HCT116 (cell line): ENCODE data around the gene SLX1A. TPM values are rescaled to one million over a fixed set of nuclear protein-coding genes. Genes with fewer than 3 reads are reported as not detected.
"Not testable (repeated sequence)": the region's sequence is repeated elsewhere in the genome, so short reads cannot be mapped to it uniquely, and the experiment has no call there.

Experiments used
- ATAC-seq: fragments of 200-7000 bp; cut with Tn5 transposase; 2 replicates; pipeline ENCODE4 v1.9.1; 2020; ENCODE audit warnings: mild to moderate bottlenecking, moderate library complexity
- Bru-seq: library from RNA; stranded (reverse); fragments of 400-500 nt; gene quantifications from one replicate; lab custom pipeline; 2021; lab: Mats Ljungman, UMichigan
- BruChase-seq, 2 experiments: library from RNA; stranded (reverse); fragments of 400-500 nt; gene quantifications; one replicate each; lab custom pipeline; 2021; lab: Mats Ljungman, UMichigan
- BruUV-seq: library from RNA; stranded (reverse); fragments of 400-500 nt; replicated peaks from 2 replicates; lab custom pipeline; 2021; lab: Mats Ljungman, UMichigan
- CTCF ChIA-PET: fragments of 300-600 bp; sonication (Branson Sonifier 250); formaldehyde crosslinking; loops from one replicate; lab custom pipeline; 2021; ENCODE audit warnings: antibody characterized with exemption; lab: Charles Lee
- POLR2A ChIA-PET: fragments of 300-600, 350-600 bp; sonication (Branson Sonifier 250); formaldehyde crosslinking; loops from one replicate; lab custom pipeline; 2021; ENCODE audit warnings: antibody characterized with exemption; lab: Charles Lee
- RAD21 ChIA-PET, 2 experiments: fragments of 300-600 bp; sonication (Branson Sonifier 250); formaldehyde crosslinking; loops; one replicate each; lab custom pipeline; 2023; ENCODE audit warnings: low total read pairs in 2 of 2; ENCODE audit not compliant: uncharacterized antibody in 2 of 2, unreplicated experiment in 2 of 2, low non-redundant PET in 1 of 2; lab: Charles Lee
- DNase-seq: peaks from one replicate; pipeline ENCODE4 v3.0.0-alpha.2; 2010; ENCODE audit warnings: low read depth, low spot score
- H2AFZ ChIP-seq: fragments of 200-600 bp; shearing (Covaris generic), sonication (generic); 2 replicates; pipeline ENCODE4 v1.6.1; 2017; ENCODE audit warnings: low read depth, mixed run types, mixed read lengths, antibody characterized with exemption, low read length; ENCODE audit not compliant: poor library complexity, severe bottlenecking
- H3K27ac ChIP-seq: 2 replicates; pipeline ENCODE4 v1.5.1; 2012; ENCODE audit warnings: low read depth, low read length
- H3K27me3 ChIP-seq: fragments of 200-600 bp; sonication (generic); 2 replicates; pipeline ENCODE4 v1.6.1; 2016; ENCODE audit warnings: mixed run types, low read length, mixed read lengths; ENCODE audit not compliant: insufficient read depth
- H3K36me3 ChIP-seq, 2 experiments: fragments of 200-500 bp in 1 of 2; fragments of 200-600 bp in 1 of 2; sonication (Bioruptor generic) in 1 of 2; sonication (generic) in 1 of 2; 2 replicates each; pipeline versions ENCODE4 v1.5.1 to v1.6.1; 2014 to 2016; ENCODE audit warnings: low read length in 2 of 2, inconsistent platforms in 1 of 2, mixed read lengths in 1 of 2, mixed run types in 1 of 2; ENCODE audit not compliant: insufficient read depth in 2 of 2, control insufficient read depth in 1 of 2
- H3K4me1 ChIP-seq, 2 experiments: fragments of 200-600 bp in 1 of 2; sonication (generic) in 1 of 2; 2 replicates each; pipeline versions ENCODE4 v1.5.1 to v1.6.1; 2012 to 2017; ENCODE audit warnings: low read length in 2 of 2, inconsistent platforms in 1 of 2, mild to moderate bottlenecking in 1 of 2, mixed read lengths in 1 of 2, mixed run types in 1 of 2, moderate library complexity in 1 of 2; ENCODE audit not compliant: insufficient read depth in 2 of 2, control insufficient read depth in 1 of 2
- H3K4me2 ChIP-seq: fragments of 200-600 bp; sonication (generic); 2 replicates; pipeline ENCODE4 v1.6.1; 2017; ENCODE audit warnings: mixed run types, low read length, mixed read lengths
- H3K4me3 ChIP-seq, 2 experiments: fragments of 200-600 bp in 1 of 2; sonication (generic) in 1 of 2; replicated peaks in 1 of 2; 2 replicates each; pipeline ENCODE4 v1.5.1; 2011 to 2016; ENCODE audit warnings: low read length in 2 of 2, control low read depth in 1 of 2, low read depth in 1 of 2, mild to moderate bottlenecking in 1 of 2, mixed read lengths in 1 of 2, mixed run types in 1 of 2
- H3K79me2 ChIP-seq: fragments of 200-600 bp; sonication (generic); 2 replicates; pipeline ENCODE4 v1.6.1; 2017; ENCODE audit warnings: mild to moderate bottlenecking, mixed run types, low read length, moderate library complexity, mixed read lengths; ENCODE audit not compliant: insufficient read depth
- H3K9ac ChIP-seq: fragments of 200-600 bp; sonication (generic); 2 replicates; pipeline ENCODE4 v1.6.1; 2016; ENCODE audit warnings: low read length, mixed read lengths
- H3K9me2 ChIP-seq: fragments of 200-600 bp; sonication (generic), shearing (Covaris generic); 2 replicates; pipeline ENCODE4 v1.6.1; 2017; ENCODE audit warnings: mixed run types, mild to moderate bottlenecking, moderate library complexity; ENCODE audit not compliant: insufficient read depth
- H3K9me3 ChIP-seq, 2 experiments: fragments of 200-500 bp in 1 of 2; fragments of 200-600 bp in 1 of 2; sonication (Bioruptor generic) in 1 of 2; sonication (generic) in 1 of 2; 2 replicates each; pipeline ENCODE4 v1.6.1; 2014 to 2017; ENCODE audit warnings: low read length in 2 of 2, mixed read lengths in 2 of 2, inconsistent platforms in 1 of 2, low read depth in 1 of 2, mild to moderate bottlenecking in 1 of 2, mixed run types in 1 of 2, moderate library complexity in 1 of 2; ENCODE audit not compliant: control insufficient read depth in 1 of 2, insufficient read depth in 1 of 2
- H4K20me1 ChIP-seq: fragments of 200-600 bp; sonication (generic), shearing (Covaris generic); 2 replicates; pipeline ENCODE4 v1.6.1; 2017; ENCODE audit warnings: mixed run types, mild to moderate bottlenecking, moderate library complexity; ENCODE audit not compliant: insufficient read depth
- TCF7L2 ChIP-seq: IDR thresholded peaks from 2 replicates; pipeline ENCODE4 v1.7.0; 2011; ENCODE audit warnings: borderline replicate concordance, inconsistent platforms; ENCODE audit not compliant: insufficient read depth, insufficient read length; ENCODE audit errors: extremely low read depth
- YY1 ChIP-seq: IDR thresholded peaks from 2 replicates; pipeline ENCODE4 v1.6.1; 2011; ENCODE audit warnings: low read length, low read depth, moderate library complexity, mild to moderate bottlenecking; ENCODE audit not compliant: insufficient replicate concordance; ENCODE audit errors: extremely low read depth
- intact Hi-C: fragments of 100-400 bp; cut with micrococcal nuclease; formaldehyde crosslinking; loops from 2 replicates; pipeline ENCODE4 v1.10.0; 2022
- long read RNA-seq: library from polyadenylated mRNA; unstranded; transcript quantifications from one replicate; pipeline ENCODE4 v2.0.0, GENCODE V29; 2021; ENCODE audit not compliant: unreplicated experiment
- polyA plus RNA-seq: library from polyadenylated mRNA; unstranded; fragments of >200 nt; gene quantifications from 2 replicates; pipeline ENCODE4 v1.2.1, GENCODE V29; 2012; ENCODE audit warnings: missing spikeins
- total RNA-seq: library from RNA; stranded (reverse); gene quantifications from one replicate; pipeline ENCODE4 v1.2.1, GENCODE V29; 2021; ENCODE audit not compliant: unreplicated experiment

The SLX1A gene
- 48.3 TPM for total RNA-seq
- 63.9 and 72.2 TPM in 2 replicates for polyA plus RNA-seq
- percentile 35 among the genes with signal in this experiment for Bru-seq, nascent RNA
- BruChase-seq, experiment 1, labeled RNA remaining after a 6-hour chase, result percentile 44 among the genes with signal in this experiment
- BruChase-seq, experiment 2, labeled RNA remaining after a 2-hour chase, result percentile 43 among the genes with signal in this experiment
- long read RNA-seq, transcript SLX1A-201 (6 exons, 1,091 nt), result major isoform, 33 of 45 reads
- long read RNA-seq, transcript SLX1A-206 (5 exons, 1,558 nt), result minor isoform, 6 of 45 reads
- long read RNA-seq, partial matches to known transcripts, result 6 of 45 reads
- long read RNA-seq, other reads (novel, unspliced or antisense), result 0 of 45 reads

- DNase-seq, H3K9me2 ChIP-seq, POLR2A ChIA-PET, CTCF ChIA-PET, H3K9me3 ChIP-seq, H3K27ac ChIP-seq, RAD21 ChIA-PET, H4K20me1 ChIP-seq, intact Hi-C loops, H3K27me3 ChIP-seq, BruUV-seq, H3K4me1 ChIP-seq, H3K79me2 ChIP-seq, H2AFZ ChIP-seq, H3K36me3 ChIP-seq: not testable (repeated sequence)
- Histone ChIP-seq H3K9ac (peak within 1 kb of the TSS; percentile 41; the same call in 1 of the 2 replicates), H3K4me2 (peak within 1 kb of the TSS; percentile 47), H3K4me3 (peak within 1 kb of the TSS; percentile 37 to 39; a peak in 3 of 4 replicates)
- ATAC-seq, result peak; percentile 88
These were observed at the start of gene SLX1A, which contains the start of gene BOLA2B for GRCh38 chr16:30193615-30194014. TSS of gene SLX1A (plus strand) at chr16:30193875. CDS start at chr16:30194085, 210 bp downstream. TSS of gene BOLA2B (minus strand) at chr16:30193666. CDS start at chr16:30193595, 71 bp downstream.

- DNase-seq (no peak), ATAC-seq (no peak)
- H3K9me2 ChIP-seq, result no peaks in the 10 kb centered on the region
- ChIA-PET CTCF (no interaction called here), RAD21 (no interaction called here), POLR2A (no interaction called here)
- intact Hi-C loops, result no loop called here
- H3K4me3 ChIP-seq, result no peak overlapping the region
- H2AFZ ChIP-seq, result no peak overlapping the region
- H4K20me1 ChIP-seq, result no peaks in the 10 kb centered on the region
- peaks cover 0 to 3% of the 10 kb centered on the region in 2 experiments; a peak in 1 of 4 replicates for H3K9me3 ChIP-seq
- no peaks in the 10 kb centered on the region for H3K4me1 ChIP-seq
- H3K27ac ChIP-seq, result no peak overlapping the region
- no peaks in the 10 kb centered on the region for H3K79me2 ChIP-seq
- H3K4me2 ChIP-seq, result no peak overlapping the region
- no peak overlapping the region for H3K9ac ChIP-seq
- no peaks in the 10 kb centered on the region for H3K36me3 ChIP-seq
- TF ChIP-seq YY1 (no peak), TCF7L2 (no peak)
- BruUV-seq, result no TSS peak
- H3K27me3 ChIP-seq, result no peaks in the 10 kb centered on the region
These were observed 49.7 kb upstream of the SLX1A start for GRCh38 chr16:30144017-30144416.
